NB4 (cell line): ENCODE data around the gene AKT3.

ENCODE experiments used
- CTCF ChIP-seq: IDR thresholded peaks from one replicate; pipeline ENCODE4 v1.5.1; 2012; ENCODE audit warnings: low read depth, low read length
- POLR2A ChIP-seq: IDR thresholded peaks from 2 replicates; pipeline ENCODE4 v1.6.1; 2011; ENCODE audit warnings: mild to moderate bottlenecking; ENCODE audit not compliant: insufficient read length; ENCODE audit errors: extremely low read depth

DNA sequence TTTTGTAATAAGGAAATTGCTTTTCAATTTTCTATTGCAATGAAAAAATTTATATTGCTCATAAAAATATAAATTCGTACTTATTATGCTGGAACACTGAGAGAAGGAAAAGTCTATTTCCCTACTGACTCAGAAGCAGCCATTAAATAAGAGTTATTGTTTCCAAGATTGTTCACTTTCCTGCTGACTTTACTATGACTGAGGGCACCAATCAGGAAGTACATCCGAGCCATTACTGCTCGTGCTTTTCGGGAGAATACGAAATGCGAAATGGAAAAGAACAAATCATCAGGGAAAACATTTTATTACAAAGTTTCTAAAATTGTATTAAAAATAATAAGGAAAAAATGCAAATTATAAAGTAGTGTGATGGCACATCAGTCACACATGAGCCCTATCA is 204.8 kb downstream of the AKT3 start:
- TF ChIP-seq CTCF (no peak), POLR2A (no peak)
